Measurements from ENCODE around the gene ARHGAP32.

Gene ARHGAP32

GRCh38 chr11:129146191-129146590 lies 45.9 kb downstream of the ARHGAP32 start:
- no peak overlapping the region for H3K4me3 ChIP-seq (ENCODE audit: low read length)
- TF ChIP-seq EZH2phosphoT487 (IDR thresholded peaks at IDR 0.05; ENCODE audit: borderline replicate concordance, low read length), result no peak
- no peak for TF ChIP-seq CTCF (IDR thresholded peaks at IDR 0.05; ENCODE audit: low read depth, low read length, poor library complexity, severe bottlenecking)
- no peaks in the 10 kb centered on the region for H3K79me2 ChIP-seq (ENCODE audit: control insufficient read depth, low read length)
- H3K9me2 ChIP-seq (replicated peaks; ENCODE audit: control insufficient read depth, low read length), result no peaks in the 10 kb centered on the region
- H3K36me3 ChIP-seq (ENCODE audit: control insufficient read depth, low read length), result no peaks in the 10 kb centered on the region
- 0 out of 2 replicates have a peak, but pooled peaks cover 2% of the 10 kb centered on the region for H3K27me3 ChIP-seq (ENCODE audit: control insufficient read depth, low read length)
- H4K20me1 ChIP-seq (ENCODE audit: control insufficient read depth, insufficient read depth, low read depth, low read length), result no peaks in the 10 kb centered on the region
- H3K4me2 ChIP-seq (ENCODE audit: low read length), result no peak overlapping the region
- H3K4me1 ChIP-seq (ENCODE audit: control insufficient read depth, low read length), result no peaks in the 10 kb centered on the region
- H3K27ac ChIP-seq (ENCODE audit: low read depth, low read length), result no peak overlapping the region
- no peaks in the 10 kb centered on the region for H3K9me3 ChIP-seq (ENCODE audit: control insufficient read depth, insufficient read depth, low read length)
- H3F3A ChIP-seq (ENCODE audit: control insufficient read depth, insufficient read depth), result no peaks in the 10 kb centered on the region

- no peaks in the 10 kb centered on the region for H4K20me1 ChIP-seq (ENCODE audit: control insufficient read depth, insufficient read depth, low read depth, low read length)
- no peaks in the 10 kb centered on the region for H3K79me2 ChIP-seq (ENCODE audit: control insufficient read depth, low read length)
- no peak overlapping the region for H3K27ac ChIP-seq (ENCODE audit: low read depth, low read length)
- TF ChIP-seq CTCF (IDR thresholded peaks at IDR 0.05; ENCODE audit: low read depth, low read length, poor library complexity, severe bottlenecking) (no peak), EZH2phosphoT487 (IDR thresholded peaks at IDR 0.05; ENCODE audit: borderline replicate concordance, low read length) (no peak)
- no peaks in the 10 kb centered on the region for H3K36me3 ChIP-seq (ENCODE audit: control insufficient read depth, low read length)
- no peaks in the 10 kb centered on the region for H3K4me1 ChIP-seq (ENCODE audit: control insufficient read depth, low read length)
- no peaks in the 10 kb centered on the region for H3K9me2 ChIP-seq (replicated peaks; ENCODE audit: control insufficient read depth, low read length)
- H3K9me3 ChIP-seq (ENCODE audit: control insufficient read depth, insufficient read depth, low read length), result no peaks in the 10 kb centered on the region
- H3F3A ChIP-seq (ENCODE audit: control insufficient read depth, insufficient read depth), result no peaks in the 10 kb centered on the region
- 0 out of 2 replicates have a peak, but pooled peaks cover 2% of the 10 kb centered on the region for H3K27me3 ChIP-seq (ENCODE audit: control insufficient read depth, low read length)
- no peak overlapping the region for H3K4me3 ChIP-seq (ENCODE audit: low read length)
- no peak overlapping the region for H3K4me2 ChIP-seq (ENCODE audit: low read length)
Observed at GRCh38 chr11:129145276-129145675, 46.8 kb downstream of the ARHGAP32 start.

GRCh38 chr11:129144256-129144655 lies 47.9 kb downstream of the ARHGAP32 start:
- Histone ChIP-seq H4K20me1 (ENCODE audit: control insufficient read depth, insufficient read depth, low read depth, low read length) (no peaks in the 10 kb centered on the region), H3K4me1 (ENCODE audit: control insufficient read depth, low read length) (no peaks in the 10 kb centered on the region), H3K4me3 (ENCODE audit: low read length) (no peak overlapping the region), H3K27ac (ENCODE audit: low read depth, low read length) (no peak overlapping the region), H3F3A (ENCODE audit: control insufficient read depth, insufficient read depth) (no peaks in the 10 kb centered on the region), H3K36me3 (ENCODE audit: control insufficient read depth, low read length) (no peaks in the 10 kb centered on the region), H3K4me2 (ENCODE audit: low read length) (no peak overlapping the region), H3K27me3 (ENCODE audit: control insufficient read depth, low read length) (0 out of 2 replicates have a peak, but pooled peaks cover 2% of the 10 kb centered on the region), H3K9me3 (ENCODE audit: control insufficient read depth, insufficient read depth, low read length) (no peaks in the 10 kb centered on the region), H3K9me2 (replicated peaks; ENCODE audit: control insufficient read depth, low read length) (no peaks in the 10 kb centered on the region), H3K79me2 (ENCODE audit: control insufficient read depth, low read length) (no peaks in the 10 kb centered on the region)
- no peak for TF ChIP-seq EZH2phosphoT487 (IDR thresholded peaks at IDR 0.05; ENCODE audit: borderline replicate concordance, low read length)
- TF ChIP-seq CTCF (IDR thresholded peaks at IDR 0.05; ENCODE audit: low read depth, low read length, poor library complexity, severe bottlenecking), result no peak

Data from DOHH2 (cell line).